GM19372 (cell line): ENCODE results near the gene DGKI.
"Not testable (repeated sequence)": the region's sequence is repeated elsewhere in the genome, so short reads cannot be mapped to it uniquely, and the experiment has no call there.

Experiments
- ATAC-seq: cut with Tn5 transposase; IDR thresholded peaks from one replicate; pipeline ENCODE4 v1.9.1; 2021; ENCODE audit warnings: mild to moderate bottlenecking, low read depth, moderate library complexity; ENCODE audit not compliant: unreplicated experiment

Gene DGKI

DNA sequence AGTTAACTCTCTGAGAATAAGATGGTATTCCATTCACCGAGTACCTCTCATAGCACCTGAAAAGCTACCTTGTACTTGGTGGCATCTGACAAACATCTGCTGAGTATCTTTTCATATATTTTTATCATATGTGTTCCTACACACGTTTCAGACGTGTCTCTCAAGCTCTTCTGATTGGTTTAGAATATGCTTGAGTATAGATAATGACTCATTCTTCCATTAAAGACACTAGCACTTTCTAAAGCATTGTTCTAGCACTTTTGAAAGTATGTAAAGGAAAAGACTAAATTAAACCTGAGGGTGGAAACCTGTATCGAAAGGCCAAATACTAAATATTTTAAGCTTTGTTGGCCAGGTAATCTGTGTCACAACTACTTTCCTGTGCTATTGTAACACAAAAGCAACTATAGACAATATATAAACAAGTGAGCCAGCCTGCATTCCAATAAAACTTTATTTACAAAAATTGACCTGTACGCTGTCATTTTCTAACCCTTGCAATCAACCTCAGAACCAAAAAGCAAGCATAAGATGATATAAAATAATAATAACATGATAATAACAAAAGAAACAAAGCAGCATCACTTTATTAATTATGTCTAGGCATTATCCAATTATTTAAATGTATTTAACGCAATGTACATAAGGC, 95.3 kb downstream of the DGKI start:
- ATAC-seq = no peak

DNA sequence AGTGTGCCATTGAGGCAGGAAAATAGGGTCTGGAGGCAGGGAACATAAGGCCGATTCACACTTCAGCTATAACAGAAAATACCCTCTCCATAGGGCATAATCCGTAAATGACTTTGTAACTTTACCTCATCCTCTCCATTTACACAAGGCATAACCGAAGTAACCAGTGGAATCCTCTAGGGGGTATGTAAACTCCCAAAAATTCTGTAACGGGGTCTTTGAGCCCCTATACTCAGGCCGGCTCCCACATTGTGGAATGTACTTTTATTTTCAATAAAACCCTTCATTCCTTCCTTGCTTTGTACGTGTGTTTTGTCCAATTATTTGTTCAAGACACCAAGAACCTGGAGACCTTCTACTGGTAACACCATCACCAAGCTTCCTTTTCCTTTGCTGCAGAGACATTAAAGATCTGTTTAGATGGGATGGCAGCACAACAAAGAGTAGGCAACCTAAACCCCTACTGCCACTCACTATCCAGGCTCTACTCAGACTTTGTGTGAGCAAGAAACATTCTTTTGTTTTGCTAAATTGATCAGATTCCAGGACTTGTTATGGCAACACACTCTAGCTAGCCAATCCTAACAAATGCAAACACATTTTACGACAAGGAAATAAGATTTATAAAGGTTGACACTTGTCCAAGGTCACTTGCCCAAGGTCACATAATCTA, 99.3 kb downstream of the DGKI start:
- no peak for ATAC-seq

DNA sequence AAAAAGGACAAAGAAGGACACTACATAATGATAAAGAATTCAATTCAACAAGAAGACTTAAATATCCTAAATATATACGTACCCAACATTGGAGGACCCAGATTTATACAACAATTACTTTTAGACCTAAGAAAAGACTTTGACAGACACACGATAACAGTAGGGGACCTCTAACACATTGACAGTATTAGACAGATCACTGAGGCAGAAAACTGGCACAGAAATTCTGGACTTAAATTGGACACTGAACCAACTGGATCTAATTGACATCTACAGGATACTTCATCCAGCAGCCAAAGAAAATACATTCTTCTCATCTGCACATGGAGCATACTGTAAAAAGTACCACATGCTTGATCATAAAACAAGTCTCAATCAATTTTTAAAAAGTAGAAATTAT, 103.8 kb downstream of the DGKI start:
- no peak for ATAC-seq

DNA sequence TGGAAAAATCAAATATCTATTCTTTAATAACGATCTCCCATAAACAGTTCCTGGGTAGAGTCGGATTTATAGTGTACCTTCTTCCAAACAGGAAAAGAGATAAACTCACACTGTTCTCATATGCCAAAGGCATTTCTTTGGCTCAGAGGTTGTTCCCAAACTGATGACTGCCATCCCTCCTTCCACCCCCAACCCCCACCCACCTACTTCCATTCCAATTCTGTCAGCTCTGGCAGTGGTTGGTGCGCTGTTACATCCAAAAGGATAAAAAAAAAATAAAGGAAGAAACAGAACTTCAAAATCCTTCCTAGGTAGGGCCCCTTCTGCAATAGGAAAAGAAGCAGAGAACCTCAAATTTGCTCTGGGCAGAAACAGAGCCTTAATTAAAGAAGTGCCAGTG, 104.7 kb downstream of the DGKI start:
- ATAC-seq = no peak

DNA sequence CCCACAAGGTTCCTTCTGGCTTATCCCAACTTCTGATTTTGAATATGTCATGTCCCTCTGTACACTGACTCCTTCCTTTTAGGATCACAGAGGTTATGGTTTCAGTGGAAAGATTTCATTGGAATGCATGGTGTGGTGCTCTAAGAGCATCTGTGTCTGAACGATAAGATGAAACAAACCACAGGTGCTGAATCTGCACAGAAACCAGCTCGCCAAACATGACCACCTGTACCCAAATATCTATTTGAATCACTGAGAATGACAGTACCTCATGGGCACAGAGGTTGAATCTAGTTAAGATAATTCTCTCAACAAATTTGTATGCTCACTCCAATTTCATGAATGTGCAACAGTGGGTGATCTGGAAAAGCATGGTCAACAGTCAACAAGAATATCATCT, 105.3 kb downstream of the DGKI start:
- no peak for ATAC-seq

DNA sequence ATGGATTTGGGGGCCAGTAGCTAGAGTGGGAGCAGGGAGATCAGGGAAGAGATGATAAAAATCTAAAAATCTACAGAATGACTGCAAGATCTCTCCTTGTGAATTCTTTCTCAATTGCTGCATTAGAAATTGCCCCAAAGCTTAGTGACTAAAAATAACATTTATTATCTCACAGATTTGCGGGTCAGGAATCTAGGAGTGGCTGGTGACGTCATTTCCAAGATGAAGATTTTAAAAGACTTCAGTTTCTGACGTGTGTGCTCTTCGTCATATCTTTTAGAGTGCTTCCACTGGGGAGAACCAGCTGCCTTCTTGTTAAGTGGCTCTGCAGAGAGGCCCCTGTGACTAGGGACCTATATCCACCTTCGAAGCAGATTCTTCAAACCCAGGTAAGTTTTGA, 112.6 kb downstream of the DGKI start:
- no peak for ATAC-seq

DNA sequence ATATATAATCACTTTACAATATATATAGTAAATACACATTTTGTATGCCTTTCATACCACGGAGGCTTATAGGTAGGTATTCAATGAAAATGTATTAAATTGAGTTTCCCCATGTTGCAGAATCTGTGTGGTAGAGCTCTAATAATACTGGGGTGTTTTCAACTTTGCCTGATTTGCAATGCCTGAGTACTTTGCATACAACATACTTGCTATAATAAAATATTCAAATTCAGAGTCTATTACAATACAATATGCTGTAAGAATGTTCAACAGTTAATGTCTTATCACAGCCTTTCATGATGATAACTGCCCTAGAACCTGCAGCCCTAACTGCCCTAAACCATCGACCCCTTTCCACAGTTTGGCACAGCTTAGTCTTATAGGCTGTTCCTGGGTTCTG, 114.6 kb downstream of the DGKI start:
- ATAC-seq = no peak

DNA sequence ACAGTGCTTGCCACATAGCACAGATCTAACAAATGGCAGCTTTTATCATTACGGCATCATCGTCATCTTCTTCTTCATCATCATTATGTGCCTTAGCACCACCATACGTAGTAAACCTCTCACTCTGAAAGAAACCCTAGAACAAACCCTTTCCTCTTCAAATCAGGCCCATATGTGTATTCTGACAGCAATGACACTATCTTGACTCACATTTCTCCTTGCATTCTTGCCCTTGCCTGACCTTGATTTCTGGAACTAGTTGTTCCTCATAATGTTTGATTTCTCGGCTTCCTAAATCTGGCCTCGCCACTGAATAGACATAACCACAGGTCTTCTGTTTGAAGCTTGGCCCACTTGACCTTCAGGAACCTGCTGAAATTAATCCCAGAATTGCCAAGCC, 115.3 kb downstream of the DGKI start:
- ATAC-seq = no peak

DNA sequence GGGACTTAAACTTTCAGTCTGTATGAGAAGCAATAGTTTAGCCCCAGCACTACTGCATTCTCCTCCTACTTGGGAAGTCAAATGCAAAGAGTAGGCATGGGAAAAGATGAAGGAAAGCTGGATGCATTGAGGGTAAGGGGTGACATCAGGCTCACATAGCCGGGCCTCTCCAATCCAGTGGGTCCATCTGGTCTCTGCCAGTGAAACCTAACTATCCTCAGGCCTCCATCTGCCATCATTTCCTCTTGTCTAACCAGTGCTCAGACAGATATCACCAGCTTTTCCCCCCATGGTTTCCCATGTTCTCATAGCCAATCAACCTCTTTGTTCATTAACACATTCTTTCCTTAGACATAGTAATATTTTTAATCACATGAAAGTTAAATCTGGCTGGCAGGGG, 118.3 kb downstream of the DGKI start:
- no peak for ATAC-seq

DNA sequence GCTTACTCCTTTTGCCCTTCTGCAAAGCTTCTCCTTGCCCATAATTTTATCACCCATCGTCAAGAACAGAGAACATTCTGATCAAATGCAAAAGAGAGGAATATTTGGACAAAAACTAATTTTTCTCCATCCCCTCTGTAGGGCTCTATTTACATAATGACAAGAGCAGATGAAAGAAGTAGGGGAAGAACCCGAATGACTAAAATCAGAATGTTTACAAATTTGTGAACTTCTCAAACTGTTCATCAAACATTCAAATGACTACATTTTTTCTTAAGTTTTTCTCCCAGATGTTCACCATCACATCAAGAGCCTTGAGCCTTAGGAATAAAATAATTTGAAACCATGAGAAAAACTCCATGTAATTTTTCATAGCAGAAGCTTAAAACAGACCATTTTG, 119.4 kb downstream of the DGKI start:
- no peak for ATAC-seq

DNA sequence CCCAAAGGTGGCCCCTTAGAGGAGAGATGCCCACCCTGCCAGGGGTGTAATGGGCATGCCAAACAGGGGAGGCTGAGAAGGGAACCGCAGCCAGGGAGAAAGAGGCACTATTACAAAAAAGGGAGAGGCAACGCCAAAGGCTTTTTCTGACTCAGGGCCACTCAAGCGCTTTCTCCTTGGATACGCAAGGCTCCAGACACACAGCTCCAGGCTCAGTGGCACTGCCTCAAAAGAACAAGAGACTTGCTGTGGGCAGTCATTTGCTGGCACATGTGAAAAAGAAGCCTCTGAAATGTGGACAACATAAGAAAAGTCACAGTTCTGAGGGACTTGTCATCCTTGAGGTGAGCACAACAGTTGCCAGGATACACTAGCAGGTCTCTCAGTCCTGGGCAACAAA, 128.4 kb downstream of the DGKI start:
- no peak for ATAC-seq

DNA sequence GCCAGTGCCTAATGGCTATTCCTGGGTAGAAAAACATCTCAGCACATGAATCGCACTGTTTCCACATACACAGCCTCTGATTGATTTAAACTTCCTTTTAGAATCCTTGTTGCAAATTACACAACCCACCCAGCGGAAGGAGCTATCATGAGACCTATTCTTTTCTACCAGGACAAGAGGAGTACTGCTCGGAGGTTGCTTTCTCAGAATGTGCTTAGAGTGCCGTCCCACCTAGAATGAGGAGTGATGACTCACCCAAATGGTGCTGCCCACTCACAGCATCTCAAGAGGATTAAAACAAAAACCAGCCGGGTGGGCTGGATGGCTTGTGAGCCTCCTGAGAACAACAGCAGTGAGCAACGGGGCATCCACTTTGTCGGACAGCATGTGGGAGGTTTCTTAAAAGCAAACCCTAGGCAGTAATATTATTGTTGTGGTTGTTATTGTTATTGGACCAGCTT, 128.9 kb downstream of the DGKI start:
- no peak for ATAC-seq

DNA sequence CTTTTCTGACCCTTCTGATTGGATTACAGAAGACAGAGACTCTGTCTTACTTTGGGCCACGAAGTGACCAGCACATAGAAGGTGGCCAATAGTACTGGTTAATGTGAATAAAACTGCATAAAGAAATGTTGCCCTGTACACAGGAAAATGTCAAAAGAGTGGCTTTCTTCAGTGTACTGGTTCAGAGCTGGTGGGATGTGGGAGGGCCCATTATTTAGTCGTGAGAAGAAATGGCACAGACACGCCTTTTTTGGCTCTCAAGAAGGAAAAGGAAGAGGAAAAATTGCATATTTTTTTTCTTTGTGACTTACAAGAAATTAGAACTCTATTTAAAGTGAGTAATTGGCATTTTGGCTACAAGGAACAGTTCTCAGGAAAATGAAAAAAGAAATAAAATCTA, 129.7 kb downstream of the DGKI start:
- ATAC-seq = no peak

DNA sequence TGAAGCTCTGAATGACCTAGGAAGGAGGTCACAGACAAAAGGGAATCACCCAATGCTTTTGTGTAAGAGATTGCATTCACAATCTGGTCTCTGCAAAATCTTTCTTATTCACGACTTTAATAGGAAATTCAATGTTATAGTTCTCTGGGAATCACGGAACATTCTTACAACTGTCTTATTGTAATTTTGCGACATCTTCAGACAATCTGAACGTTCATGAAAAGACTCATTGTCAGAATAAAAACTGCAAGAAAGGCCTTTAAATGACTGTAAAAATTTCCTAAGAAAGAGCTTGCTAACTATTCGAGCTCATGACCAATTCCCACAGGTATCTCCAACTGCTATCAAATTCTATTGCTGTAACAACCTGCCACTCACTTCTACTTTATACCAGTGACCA, 130.7 kb downstream of the DGKI start:
- no peak for ATAC-seq

DNA sequence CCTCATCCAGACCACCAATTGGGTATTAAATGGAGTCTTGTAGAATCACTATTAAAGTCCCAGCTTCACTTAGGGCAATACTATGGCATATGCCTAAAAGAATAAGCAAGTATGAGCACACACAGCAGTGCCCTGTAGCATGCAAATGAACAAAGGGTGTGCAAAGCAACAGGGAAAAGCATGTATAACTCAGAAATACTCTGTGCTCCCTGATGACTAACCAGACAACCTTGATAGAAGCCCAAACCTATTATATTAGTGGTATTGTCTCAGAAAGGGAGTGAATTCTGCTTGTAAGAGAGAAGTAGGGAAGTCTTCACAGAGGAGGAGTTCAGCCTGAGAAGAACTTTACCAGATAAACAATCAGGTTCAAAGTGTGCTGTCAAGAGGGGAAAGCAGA, 131.2 kb downstream of the DGKI start:
- no peak for ATAC-seq

DNA sequence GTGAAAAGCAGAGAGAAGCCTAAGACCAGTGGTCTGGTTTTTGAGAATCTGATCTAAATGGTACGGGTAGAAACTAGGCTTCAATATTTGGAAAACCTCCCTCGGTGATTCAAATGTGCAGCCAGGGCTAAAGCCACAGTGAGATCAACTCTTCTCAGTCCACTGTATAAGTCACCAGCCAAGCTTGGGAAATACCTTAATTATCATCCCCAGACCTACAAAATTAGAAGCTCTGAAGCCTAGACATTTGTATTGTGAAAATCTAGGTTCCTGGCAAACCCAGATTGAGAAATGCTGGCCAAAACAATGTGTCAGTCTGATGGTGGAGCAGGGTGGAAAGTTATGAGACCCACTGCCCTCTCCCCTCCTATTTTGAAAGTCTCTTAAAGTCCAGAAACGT, 131.7 kb downstream of the DGKI start:
- no peak for ATAC-seq

DNA sequence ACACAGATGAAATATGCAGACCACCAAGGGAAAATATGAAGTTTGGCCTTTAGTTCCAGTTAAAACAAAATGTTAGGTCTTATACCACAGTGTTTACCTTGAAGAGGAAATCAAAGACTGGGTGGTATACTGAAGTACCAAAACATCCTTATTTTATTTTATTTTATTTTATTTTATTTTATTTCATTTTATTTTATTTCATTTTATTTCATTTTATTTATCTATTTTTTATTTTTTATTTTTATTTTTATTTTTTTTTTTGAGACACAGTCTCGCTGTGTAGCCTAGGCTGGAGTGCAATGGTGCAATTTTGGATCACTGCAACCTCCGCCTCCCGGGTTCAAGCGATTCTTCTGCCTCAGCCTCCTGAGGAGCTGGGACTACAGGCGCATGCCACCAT, 140.4 kb downstream of the DGKI start:
- not testable (repeated sequence) for ATAC-seq

DNA sequence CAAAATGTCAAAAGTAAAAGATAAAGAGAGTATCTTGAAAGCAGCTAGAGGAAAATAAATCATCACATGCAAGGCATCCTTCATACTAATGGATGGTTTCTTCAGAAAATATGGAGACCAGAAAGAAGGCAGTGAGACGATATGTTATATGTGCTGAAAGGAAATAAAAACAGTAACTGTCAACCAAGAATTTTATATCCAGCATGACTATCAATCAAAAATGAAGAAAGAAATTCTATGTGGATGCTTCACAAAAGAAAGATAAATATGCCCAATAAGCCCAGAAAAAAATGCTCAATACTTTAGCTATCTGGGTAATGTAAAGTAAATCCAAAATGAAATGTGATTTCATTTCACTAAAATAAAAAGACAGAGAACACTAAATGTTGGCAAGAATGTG, 142.1 kb downstream of the DGKI start:
- no peak for ATAC-seq

DNA sequence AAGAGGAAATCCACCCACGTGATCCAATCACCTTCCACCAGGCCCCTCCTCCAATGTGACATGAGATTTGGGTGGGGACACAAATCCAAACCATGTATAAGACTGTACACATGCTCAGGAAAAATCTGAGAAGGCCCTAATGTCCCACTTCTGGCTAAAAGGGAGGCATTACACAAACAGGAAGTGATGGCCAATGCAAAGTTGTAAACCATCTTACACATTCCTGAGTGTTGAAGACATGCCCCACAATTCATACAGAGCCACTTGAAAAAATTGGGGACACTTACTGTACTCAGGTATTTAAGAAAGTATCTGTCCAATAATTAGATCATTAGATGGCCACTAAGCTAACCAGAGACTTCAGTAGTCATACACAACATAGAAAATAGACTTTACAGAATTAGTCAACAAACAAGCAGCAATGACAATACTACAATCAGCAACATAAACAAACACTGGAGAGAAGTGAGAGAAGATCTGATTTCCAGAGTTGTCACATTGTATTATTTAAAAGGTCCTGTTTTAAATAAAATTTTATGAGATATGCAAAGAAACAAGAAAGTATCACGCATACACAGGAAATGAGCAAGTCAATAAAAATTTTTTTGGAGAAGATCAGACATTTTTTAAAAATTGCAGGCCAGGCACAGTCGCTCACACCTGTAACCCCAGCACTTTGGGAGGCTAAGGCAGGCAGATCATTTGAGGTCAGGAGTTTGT, 143.3 kb downstream of the DGKI start:
- no peak for ATAC-seq

DNA sequence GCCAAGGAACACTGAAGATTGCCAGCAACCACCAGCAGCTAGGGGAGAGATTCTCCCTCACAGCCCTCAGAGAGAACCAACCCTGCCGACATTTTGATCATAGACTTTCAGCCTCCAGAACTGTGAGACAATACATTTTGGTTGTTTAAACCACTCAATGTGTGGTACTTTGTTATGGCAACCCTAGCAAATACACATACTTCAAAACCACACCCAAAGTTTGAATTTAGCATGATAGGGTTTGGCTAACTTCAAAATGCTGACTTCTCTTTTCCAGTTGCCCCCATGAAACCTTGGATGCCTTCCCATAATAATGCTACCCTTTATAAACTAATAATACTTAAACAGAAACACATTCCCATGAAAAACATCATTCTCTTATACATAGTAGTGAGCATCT, 149.8 kb downstream of the DGKI start:
- ATAC-seq = no peak

DNA sequence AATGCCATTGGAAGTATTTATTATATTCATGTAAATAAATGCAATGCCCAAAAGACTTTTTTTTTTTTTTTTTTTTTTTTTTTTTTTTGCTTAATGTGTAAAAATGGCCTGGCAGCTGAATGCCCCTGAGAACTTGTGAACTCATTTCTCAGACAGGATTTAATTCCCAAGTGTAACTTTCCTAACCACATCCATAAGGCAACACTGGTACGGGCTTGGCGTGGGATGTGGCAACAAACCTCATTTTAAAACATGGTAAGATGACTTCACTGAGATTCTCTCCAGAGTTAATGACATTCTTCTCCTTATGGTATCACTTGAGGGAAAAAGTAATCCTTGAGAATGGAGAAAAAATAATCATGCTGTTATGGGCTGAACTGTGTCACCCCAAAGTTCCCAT, 150.4 kb downstream of the DGKI start:
- ATAC-seq = no peak

DNA sequence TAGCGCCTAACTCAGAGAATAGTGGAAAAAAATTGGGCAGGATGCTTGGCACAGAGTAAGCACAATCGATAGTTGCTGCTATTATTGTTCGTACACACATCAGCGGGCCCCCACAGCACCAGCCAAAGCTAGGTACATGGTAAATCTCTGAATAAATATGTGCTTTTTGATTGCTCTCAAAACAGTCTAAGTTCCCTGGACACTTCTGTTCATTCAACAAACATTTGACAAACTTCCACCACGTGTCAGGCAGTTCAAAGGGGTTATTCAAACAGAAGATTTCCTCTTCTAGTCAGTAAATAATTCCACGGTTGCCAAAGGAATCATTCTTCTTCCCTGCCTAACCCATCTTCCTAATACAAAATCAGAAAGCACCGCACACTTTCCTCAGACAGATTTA, 150.8 kb downstream of the DGKI start:
- no peak for ATAC-seq
